Lower leg skin (tissue), 4 donors: ENCODE results near the gene RNASE8. TPM values are rescaled to one million over a fixed set of nuclear protein-coding genes. Genes with fewer than 3 reads are reported as not detected.
"Not testable (repeated sequence)": the region's sequence is repeated elsewhere in the genome, so short reads cannot be mapped to it uniquely, and the experiment has no call there.

Experiments
- DNase-seq, 2 donors: peaks; one replicate each; pipeline ENCODE4 v3.0.0-alpha.2; 2019; ENCODE audit warnings: low spot score in 2 of 2
- H3K4me3 ChIP-seq: fragments of 200-600 bp; sonication (generic); 2 replicates; pipeline ENCODE4 v1.5.1; 2017; ENCODE audit warnings: mild to moderate bottlenecking, low read depth; ENCODE audit not compliant: poor library complexity, severe bottlenecking
- POLR2A ChIP-seq, 2 donors: fragments of 450-650 bp; IDR thresholded peaks; one replicate each; pipeline ENCODE4 v1.6.1; 2016 to 2017; ENCODE audit warnings: antibody characterized with exemption in 2 of 2, mild to moderate bottlenecking in 1 of 2, moderate library complexity in 1 of 2
- WGBS, 2 donors: methylation state at CpG; one replicate each; pipeline ENCODE4 v1.1.5; 2018; 5-methylcytosine and 5-hydroxymethylcytosine counted together
- intact Hi-C: fragments of 100-400 bp; cut with DNase I; formaldehyde crosslinking; loops from one replicate; pipeline ENCODE4 v1.15.0; 2023; ENCODE audit warnings: low total_unique reads
- total RNA-seq, 4 donors: library from RNA; depleted of rRNA; stranded (reverse); fragments of >200 nt; gene quantifications; one replicate each; pipeline ENCODE4 v1.1.0, GENCODE V29; 2016
- TF ChIP-seq, protein P1 (sequence below), 3 donors: fragments of 450-650 bp; IDR thresholded peaks; one replicate each; pipeline ENCODE4 v1.5.1; 2016; ENCODE audit warnings: antibody characterized with exemption in 3 of 3, mild to moderate bottlenecking in 3 of 3, moderate library complexity in 2 of 3

RNASE8 gene
- total RNA-seq, 4 donors from 2014 or later: not detected

DNA sequence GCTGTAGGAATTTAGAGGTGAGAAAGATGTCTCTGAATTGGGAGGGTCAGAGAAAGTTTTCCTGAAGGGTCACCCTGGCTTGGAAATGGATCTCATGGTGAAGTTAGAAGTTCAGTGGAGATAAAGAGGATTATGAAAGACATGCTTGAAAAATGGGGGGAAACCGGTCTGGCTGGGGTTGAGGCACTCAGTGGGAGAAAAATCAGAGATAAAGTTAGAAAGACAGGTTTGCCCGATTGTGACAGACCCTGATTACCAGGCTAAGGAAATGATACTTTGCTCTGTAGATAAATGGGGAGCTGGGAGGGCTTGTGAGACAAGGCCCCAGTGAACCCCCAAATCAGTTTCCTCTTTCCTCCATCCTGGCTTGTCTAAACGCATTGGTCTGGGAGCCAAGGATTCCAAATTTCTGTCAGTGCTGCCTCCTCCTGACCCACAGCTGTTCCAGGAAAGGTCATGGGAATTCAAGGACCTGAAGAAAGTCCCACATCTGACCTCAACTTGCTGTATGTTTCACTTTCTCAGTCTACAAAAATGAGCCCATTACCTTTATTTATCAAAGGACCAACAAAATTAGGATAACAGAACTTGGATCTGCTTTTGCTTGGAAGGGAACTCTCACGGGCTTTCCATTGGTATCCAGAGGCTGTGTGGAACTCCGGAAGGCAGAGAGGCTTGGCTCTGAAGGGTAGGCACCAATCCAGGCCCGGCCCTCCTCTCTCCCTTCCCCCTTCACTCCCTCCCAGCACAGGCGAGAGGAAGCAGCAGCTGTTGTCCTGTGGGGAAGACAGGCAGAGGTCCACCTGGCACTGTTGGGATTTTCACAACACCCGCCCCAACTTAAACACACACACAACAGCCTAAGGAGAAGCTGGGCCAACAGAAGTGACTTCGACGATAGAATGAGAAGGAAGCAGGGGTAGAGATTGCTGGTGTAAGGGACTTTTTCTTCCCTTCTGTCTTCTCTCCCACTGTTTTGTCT, 18.9 kb upstream of the RNASE8 start:
- peak; percentile 81 to 96 for DNase-seq
- intact Hi-C loops: no loop called here
- TF ChIP-seq, protein P1, sequence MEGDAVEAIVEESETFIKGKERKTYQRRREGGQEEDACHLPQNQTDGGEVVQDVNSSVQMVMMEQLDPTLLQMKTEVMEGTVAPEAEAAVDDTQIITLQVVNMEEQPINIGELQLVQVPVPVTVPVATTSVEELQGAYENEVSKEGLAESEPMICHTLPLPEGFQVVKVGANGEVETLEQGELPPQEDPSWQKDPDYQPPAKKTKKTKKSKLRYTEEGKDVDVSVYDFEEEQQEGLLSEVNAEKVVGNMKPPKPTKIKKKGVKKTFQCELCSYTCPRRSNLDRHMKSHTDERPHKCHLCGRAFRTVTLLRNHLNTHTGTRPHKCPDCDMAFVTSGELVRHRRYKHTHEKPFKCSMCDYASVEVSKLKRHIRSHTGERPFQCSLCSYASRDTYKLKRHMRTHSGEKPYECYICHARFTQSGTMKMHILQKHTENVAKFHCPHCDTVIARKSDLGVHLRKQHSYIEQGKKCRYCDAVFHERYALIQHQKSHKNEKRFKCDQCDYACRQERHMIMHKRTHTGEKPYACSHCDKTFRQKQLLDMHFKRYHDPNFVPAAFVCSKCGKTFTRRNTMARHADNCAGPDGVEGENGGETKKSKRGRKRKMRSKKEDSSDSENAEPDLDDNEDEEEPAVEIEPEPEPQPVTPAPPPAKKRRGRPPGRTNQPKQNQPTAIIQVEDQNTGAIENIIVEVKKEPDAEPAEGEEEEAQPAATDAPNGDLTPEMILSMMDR (IDR thresholded peaks at IDR 0.05): no peak
- no peak overlapping the region for H3K4me3 ChIP-seq
- 14 to 18% methylated on average over 10 of the region's 10 CpGs for WGBS, 2 donors

DNA sequence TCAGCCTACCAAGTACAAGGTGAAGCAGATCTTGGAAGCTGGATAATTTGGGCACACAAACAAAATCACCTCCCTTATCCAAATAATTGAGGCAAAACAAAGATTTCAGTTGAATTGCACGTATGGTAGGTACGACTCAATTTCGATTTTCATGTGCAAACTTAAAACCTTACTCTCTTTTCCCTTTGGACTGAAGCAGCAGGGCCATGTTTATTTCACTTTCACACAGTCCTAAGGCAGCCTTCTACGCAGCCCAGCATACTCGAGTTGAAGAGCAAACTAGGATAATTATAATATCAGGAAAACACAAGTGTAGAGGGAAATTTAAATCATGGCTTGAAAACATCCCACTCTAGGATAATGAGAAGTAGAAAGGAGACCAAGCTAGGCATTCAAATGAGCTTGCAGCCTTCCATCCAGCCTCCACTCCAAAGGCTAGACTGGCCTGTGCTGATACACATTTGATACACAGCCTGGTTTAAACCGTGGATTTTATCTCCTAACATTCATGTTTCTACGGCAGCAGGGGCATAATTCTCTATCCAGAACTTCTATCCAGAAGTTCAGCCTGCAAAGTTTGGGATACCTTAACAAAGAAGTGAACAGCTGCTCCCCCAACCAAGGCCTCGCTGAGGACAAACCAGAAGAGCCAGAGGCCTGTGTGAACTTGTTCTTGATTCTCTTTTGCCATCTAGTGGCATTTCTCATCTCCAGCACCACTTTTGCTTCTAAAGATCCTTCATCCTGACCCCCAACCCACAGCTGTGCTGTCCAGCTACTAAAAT, 17.8 kb upstream of the RNASE8 start:
- WGBS, 2 donors: 44% methylated on average over 8 of the region's 8 CpGs
- intact Hi-C loops: no loop called here
- no peak overlapping the region for H3K4me3 ChIP-seq
- TF ChIP-seq, protein P1 (IDR thresholded peaks at IDR 0.05): peak in 1 of 3 donors; percentile 64
- no peak for TF ChIP-seq POLR2A (IDR thresholded peaks at IDR 0.05)
- peak in 1 of 2 donors; percentile 82 for DNase-seq

DNA sequence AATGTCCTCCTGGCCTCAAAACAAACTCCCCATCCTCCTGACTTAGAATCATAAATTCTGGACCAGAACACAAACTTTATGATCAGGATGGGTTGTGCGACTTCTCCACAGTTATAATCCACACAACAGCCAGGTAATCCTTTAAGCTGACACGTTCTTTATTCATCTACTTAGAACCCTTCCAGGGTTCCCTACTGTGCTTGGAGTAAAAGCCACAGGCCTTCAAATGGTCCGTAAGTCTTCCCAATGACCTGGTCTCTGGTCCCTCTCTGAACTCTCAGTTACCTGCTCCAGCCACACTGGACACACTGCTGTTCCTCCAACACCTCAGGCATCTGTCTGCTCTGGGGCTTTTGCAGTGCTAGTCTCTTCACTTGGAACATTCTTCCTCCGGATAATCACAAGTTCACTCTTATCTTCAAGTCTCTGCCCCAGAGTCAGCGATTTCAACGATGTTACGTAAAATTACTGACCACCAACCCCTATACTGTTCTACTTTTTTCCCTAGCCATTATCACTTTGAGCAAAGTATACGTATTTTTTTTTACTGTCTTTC, 17.2 kb upstream of the RNASE8 start:
- intact Hi-C loops: no loop called here

DNA sequence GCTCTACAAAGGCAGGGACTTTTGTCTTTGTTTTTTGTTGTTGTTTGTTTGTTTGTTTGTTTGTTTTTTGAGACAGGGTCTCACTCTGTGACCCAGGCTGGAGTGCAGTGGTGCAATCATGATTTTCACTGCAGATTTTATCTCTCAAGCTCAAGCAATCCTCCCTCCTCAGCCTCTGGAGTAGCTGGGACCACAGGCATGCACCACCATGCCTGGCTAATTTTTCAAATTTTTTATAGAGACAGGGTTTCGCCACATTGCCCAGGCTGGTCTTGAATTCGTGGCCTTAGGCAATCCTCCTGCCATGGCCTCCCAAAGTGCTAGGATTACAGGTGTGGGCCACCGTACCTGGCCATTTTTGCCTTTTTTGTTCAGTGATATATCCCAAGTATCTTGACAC, 16.7 kb upstream of the RNASE8 start:
- 82 to 88% methylated on average over 3 of the region's 3 CpGs for WGBS, 2 donors
- H3K4me3 ChIP-seq, intact Hi-C loops: not testable (repeated sequence)
- DNase-seq: peak in 1 of 2 donors; percentile 9

More for the DNA sequence above, 17.2 kb upstream of the RNASE8 start:
- WGBS, 2 donors: 63 to 68% methylated on average over 8 of the region's 8 CpGs
- TF ChIP-seq, protein P1 (IDR thresholded peaks at IDR 0.05): no peak
- TF ChIP-seq POLR2A (IDR thresholded peaks at IDR 0.05): no peak
- H3K4me3 ChIP-seq: no peak overlapping the region
- DNase-seq: peak in 1 of 2 donors; percentile 70

DNA sequence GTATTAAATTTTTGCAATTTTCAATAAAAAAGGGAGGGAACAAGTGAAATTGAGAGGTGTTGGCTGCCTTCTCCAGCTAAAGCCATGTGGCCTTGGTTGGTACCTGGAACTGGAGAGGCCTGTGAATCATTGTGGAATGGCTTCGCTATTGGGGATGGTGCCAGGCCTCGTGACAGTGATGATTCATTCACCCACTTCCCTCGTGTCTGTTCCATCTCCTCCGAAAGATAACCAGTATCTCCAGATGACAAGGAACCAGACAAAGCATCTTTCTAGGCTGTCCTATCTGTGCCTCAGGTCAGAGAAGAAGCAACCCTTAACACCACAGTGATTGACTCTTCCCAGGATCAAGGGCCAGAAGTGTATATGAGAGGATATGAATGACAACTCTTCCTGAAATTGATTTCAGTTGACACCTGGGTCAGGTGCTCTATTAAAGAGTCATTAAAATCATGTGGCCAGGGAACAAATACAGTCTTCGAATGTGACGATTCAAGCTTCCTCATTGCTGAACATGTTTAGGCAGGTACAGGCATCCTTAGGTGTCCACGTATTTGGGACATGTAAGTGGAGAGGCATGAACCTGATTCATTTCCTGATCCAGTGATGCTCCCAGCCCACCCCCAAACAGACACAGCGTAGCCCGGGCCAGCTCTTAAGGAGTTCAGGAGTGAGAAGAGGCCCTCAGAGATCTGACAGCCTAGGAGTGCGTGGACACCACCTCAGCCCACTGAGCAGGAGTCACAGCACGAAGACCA, 15.8 kb upstream of the RNASE8 start, which contains the start of gene RNASE7:
Gene RNASE7, plus strand, starts transcription at position 687 of the 758 bp plus-strand sequence. CDS start 631 bp downstream, outside the sequence.
- WGBS, 2 donors: 49 to 60% methylated on average over 11 of the region's 11 CpGs
- no peak within 1 kb of the TSS for H3K4me3 ChIP-seq
- no peak for TF ChIP-seq POLR2A (IDR thresholded peaks at IDR 0.05)
- TF ChIP-seq, protein P1 (IDR thresholded peaks at IDR 0.05): no peak
- intact Hi-C loops: no loop called here
- peak in 1 of 2 donors; percentile 88 for DNase-seq
